A673 (cell line): ENCODE measurements around the gene TECPR1. TPM values are rescaled to one million over a fixed set of nuclear protein-coding genes. Genes with fewer than 3 reads are reported as not detected.

ENCODE experiments used
- BruUV-seq: library from RNA; stranded (reverse); fragments of 400-500 nt; replicated peaks from 2 replicates; lab custom pipeline; 2021; lab: Mats Ljungman, UMichigan
- CTCF ChIA-PET: fragments of 300-600 bp; sonication (Branson Sonifier 250); formaldehyde crosslinking; loops from one replicate; lab custom pipeline; 2022; ENCODE audit warnings: antibody characterized with exemption; lab: Charles Lee
- POLR2A ChIA-PET: fragments of 300-600 bp; sonication (Branson Sonifier 250); formaldehyde crosslinking; loops from one replicate; lab custom pipeline; 2022; ENCODE audit warnings: antibody characterized with exemption; ENCODE audit not compliant: low non-redundant PET; lab: Charles Lee
- DNase-seq: peaks from one replicate; pipeline ENCODE4 v3.0.0-alpha.2; 2015; ENCODE audit warnings: low spot score
- H3K27ac ChIP-seq: fragments of 200-600 bp; sonication (generic); 2 replicates; pipeline ENCODE4 v1.5.1; 2016; ENCODE audit warnings: mixed run types, low read depth, mild to moderate bottlenecking, mixed read lengths, antibody characterized with exemption, low read length; ENCODE audit not compliant: poor library complexity, severe bottlenecking
- H3K27me3 ChIP-seq: fragments of 200-600 bp; sonication (generic); replicated peaks from 2 replicates; pipeline ENCODE4 v1.6.1; 2017; ENCODE audit warnings: mixed run types, low read depth, mild to moderate bottlenecking, mixed read lengths, antibody characterized with exemption, low read length; ENCODE audit not compliant: insufficient read depth, poor library complexity
- H3K36me3 ChIP-seq: fragments of 200-600 bp; sonication (generic); 2 replicates; pipeline ENCODE4 v1.6.1; 2016; ENCODE audit warnings: mixed run types, mild to moderate bottlenecking, mixed read lengths, antibody characterized with exemption, low read length; ENCODE audit not compliant: insufficient read depth, poor library complexity, severe bottlenecking
- H3K4me1 ChIP-seq: fragments of 200-600 bp; sonication (generic); 2 replicates; pipeline ENCODE4 v1.6.1; 2017; ENCODE audit warnings: mixed run types, mild to moderate bottlenecking, mixed read lengths, antibody characterized with exemption, low read length; ENCODE audit not compliant: insufficient read depth, poor library complexity, severe bottlenecking
- H3K4me3 ChIP-seq: fragments of 200-600 bp; sonication (generic); 2 replicates; pipeline ENCODE4 v1.5.1; 2016; ENCODE audit warnings: low read depth, mixed run types, mild to moderate bottlenecking, mixed read lengths, low read length; ENCODE audit not compliant: poor library complexity, severe bottlenecking
- H3K9me3 ChIP-seq: fragments of 200-600 bp; sonication (generic); 2 replicates; pipeline ENCODE4 v1.6.1; 2016; ENCODE audit warnings: mixed run types, low read depth, mild to moderate bottlenecking, mixed read lengths, antibody characterized with exemption, low read length; ENCODE audit not compliant: poor library complexity, severe bottlenecking
- EZH2 ChIP-seq: fragments of 200-600 bp; sonication (generic); IDR thresholded peaks from 2 replicates; pipeline ENCODE4 v1.6.1; 2017; ENCODE audit warnings: borderline replicate concordance, low read depth, mild to moderate bottlenecking, mixed read lengths, antibody characterized with exemption, low read length; ENCODE audit not compliant: poor library complexity, severe bottlenecking
- intact Hi-C: fragments of 100-400 bp; cut with micrococcal nuclease; formaldehyde crosslinking; loops from one replicate; pipeline ENCODE4 v1.10.0; 2022; ENCODE audit not compliant: unreplicated experiment
- total RNA-seq: library from RNA; stranded (reverse); gene quantifications from 2 replicates; pipeline ENCODE4 v1.2.3, GENCODE V29; 2021
- TF ChIP-seq, protein P1 (sequence below): fragments of 300-800, 200-600 bp; sonication (generic); conservative IDR thresholded peaks from 2 replicates; pipeline ENCODE4 v1.5.1; 2017; ENCODE audit warnings: low read depth, mild to moderate bottlenecking, antibody characterized with exemption, low read length, moderate library complexity, mixed read lengths

The TECPR1 gene
- total RNA-seq, 1 experiment from 2014 or later, result 25.9 TPM

DNA sequence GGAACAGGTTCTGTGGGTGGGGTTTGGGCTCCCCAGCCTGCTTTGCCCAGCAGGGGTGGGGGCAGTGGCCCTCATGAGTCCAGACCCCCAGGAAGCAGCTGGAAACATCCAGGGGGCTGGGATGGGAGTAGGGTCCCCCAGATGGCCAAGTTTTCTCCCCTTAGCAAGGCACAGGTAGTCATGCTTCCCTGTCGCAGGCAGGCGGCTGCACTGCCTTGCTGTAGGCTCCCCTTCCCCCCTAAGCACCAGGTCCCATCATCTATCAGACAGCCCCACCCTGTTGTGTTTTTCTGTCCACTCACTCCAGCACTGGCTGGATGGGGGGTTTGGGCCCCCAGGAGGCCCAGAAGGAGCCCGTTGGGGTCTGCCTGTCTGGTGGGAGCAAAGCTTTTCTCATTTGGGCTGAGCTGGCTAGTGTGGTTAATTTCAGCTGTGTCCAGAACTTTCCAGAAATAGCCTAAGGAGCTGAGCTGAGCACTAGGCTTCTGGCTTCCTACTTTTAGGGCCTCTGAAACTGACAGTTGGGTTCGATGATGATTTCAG lies 37.4 kb upstream of the TECPR1 start:
- CTCF ChIA-PET, result no interaction called here
- POLR2A ChIA-PET, result no interaction called here
- intact Hi-C loops, result no loop called here
- Histone ChIP-seq H3K27me3 (no peaks in the 10 kb centered on the region), H3K4me1 (no peaks in the 10 kb centered on the region), H3K36me3 (peaks cover 9% of the 10 kb centered on the region), H3K27ac (no peak overlapping the region), H3K4me3 (no peak overlapping the region), H3K9me3 (no peaks in the 10 kb centered on the region)
- TF ChIP-seq, protein P1, sequence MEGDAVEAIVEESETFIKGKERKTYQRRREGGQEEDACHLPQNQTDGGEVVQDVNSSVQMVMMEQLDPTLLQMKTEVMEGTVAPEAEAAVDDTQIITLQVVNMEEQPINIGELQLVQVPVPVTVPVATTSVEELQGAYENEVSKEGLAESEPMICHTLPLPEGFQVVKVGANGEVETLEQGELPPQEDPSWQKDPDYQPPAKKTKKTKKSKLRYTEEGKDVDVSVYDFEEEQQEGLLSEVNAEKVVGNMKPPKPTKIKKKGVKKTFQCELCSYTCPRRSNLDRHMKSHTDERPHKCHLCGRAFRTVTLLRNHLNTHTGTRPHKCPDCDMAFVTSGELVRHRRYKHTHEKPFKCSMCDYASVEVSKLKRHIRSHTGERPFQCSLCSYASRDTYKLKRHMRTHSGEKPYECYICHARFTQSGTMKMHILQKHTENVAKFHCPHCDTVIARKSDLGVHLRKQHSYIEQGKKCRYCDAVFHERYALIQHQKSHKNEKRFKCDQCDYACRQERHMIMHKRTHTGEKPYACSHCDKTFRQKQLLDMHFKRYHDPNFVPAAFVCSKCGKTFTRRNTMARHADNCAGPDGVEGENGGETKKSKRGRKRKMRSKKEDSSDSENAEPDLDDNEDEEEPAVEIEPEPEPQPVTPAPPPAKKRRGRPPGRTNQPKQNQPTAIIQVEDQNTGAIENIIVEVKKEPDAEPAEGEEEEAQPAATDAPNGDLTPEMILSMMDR, result no peak
- no peak for TF ChIP-seq EZH2
- BruUV-seq, result no TSS peak
- DNase-seq, result no peak

DNA sequence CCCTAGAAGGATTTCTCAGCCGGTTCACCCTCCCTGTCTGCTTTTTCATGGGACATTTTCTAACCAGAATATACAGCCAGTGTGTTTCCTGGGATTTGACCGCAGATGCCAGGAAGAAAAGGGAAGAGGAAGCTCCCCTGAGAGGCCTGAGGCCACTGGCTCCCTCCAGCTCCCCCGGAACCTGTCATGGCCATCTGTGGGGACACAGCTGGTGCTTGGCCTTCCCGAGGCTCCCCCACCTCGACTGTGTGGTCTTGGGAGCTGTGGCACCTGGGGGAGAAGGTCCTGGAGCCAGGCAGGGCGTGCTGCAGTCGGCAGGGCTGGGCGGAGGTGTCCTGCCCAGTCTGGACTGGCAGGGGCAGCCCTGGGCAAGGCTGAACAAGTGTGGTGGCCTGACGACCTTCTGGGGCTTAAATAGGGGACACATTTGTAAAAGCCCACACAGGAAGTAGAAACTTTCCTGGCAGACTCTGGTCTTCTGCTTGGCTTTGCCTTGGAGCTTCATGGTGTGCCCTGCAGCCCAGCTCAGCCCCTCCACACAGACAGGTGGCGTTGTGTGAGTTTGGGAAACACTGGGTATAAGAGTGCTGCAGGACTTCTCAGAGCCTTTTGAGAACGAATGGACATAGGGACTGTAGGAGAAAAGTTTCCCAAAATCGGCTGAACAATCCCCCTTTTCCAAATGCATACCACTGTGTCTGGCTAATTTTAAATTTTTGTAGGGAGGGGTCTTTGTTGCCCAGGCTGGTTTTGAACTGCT lies 36.2 kb upstream of the TECPR1 start:
- peaks cover 9% of the 10 kb centered on the region for H3K36me3 ChIP-seq
- CTCF ChIA-PET, result no interaction called here

DNA sequence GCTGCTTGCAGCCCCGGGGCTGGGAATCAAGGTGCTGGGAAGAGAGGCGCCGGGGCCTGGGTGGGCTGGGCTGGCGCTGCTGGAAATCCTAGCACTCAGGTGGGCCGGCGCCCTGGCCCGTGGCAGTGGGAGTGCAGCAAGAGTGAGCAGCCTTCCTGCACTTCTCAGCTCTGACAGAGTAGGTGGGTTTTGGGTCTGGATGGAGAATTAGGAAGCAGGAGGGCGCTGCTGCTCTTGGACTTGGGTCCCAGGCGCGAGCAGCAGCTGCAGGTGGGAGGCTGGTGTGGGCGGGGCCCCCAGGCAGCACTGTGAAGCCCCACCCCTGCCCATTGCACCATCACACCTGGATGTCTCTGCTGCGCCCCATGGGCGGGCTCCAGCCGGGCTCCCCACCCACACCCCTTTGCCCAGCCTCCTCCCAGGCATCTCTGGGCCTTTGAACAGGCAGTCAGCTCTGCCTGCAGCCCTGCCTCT lies 35.5 kb upstream of the TECPR1 start:
- Histone ChIP-seq H3K27ac (no peak overlapping the region), H3K4me3 (no peak overlapping the region), H3K36me3 (peaks cover 7% of the 10 kb centered on the region), H3K4me1 (no peaks in the 10 kb centered on the region), H3K27me3 (no peaks in the 10 kb centered on the region), H3K9me3 (no peaks in the 10 kb centered on the region)
- intact Hi-C loops, result no loop called here
- ChIA-PET CTCF (no interaction called here), POLR2A (no interaction called here)
- TF ChIP-seq, protein P1, result no peak
- TF ChIP-seq EZH2, result no peak
- BruUV-seq, result no TSS peak
- no peak for DNase-seq

More for the DNA sequence above, 36.2 kb upstream of the TECPR1 start:
- no peak for DNase-seq
- TF ChIP-seq, protein P1, result no peak
- TF ChIP-seq EZH2, result no peak
- Histone ChIP-seq H3K4me1 (no peaks in the 10 kb centered on the region), H3K9me3 (no peaks in the 10 kb centered on the region), H3K27me3 (no peaks in the 10 kb centered on the region), H3K27ac (no peak overlapping the region), H3K4me3 (no peak overlapping the region)
- intact Hi-C loops, result no loop called here
- BruUV-seq, result no TSS peak
- POLR2A ChIA-PET, result no interaction called here
